ENCODE results near the gene HOXC6.
A peak's percentile ranks its signal among the peaks of the same experiment; 100 is the strongest.
"Not testable (repeated sequence)": the region's sequence is repeated elsewhere in the genome, so short reads cannot be mapped to it uniquely, and the experiment has no call there.

HOXC6 gene

GRCh38 chr12:54031480-54031879 lies 3.2 kb downstream of the HOXC6 start:
- DNase-seq: no peak

- DNase-seq: no peak
Observed at GRCh38 chr12:54032086-54032619, 3.9 kb downstream of the HOXC6 start.

- DNase-seq: peak; percentile 92
Observed at GRCh38 chr12:54032627-54033100, 4.4 kb downstream of the HOXC6 start, which contains the start of gene HOXC5. TSS of gene HOXC5 (plus strand) at chr12:54033050. CDS start at chr12:54033123, 73 bp downstream.

- DNase-seq: no peak
Observed at GRCh38 chr12:54033106-54033979, 5.1 kb downstream of the HOXC6 start.

GRCh38 chr12:54033980-54034784 lies 5.9 kb downstream of the HOXC6 start:
- DNase-seq: no peak

- DNase-seq: no peak
Observed at GRCh38 chr12:54034785-54035310, 6.6 kb downstream of the HOXC6 start.

GRCh38 chr12:54035568-54036264 lies 7.5 kb downstream of the HOXC6 start:
- no peak for DNase-seq

GRCh38 chr12:54036620-54037359 lies 8.6 kb downstream of the HOXC6 start:
- DNase-seq: no peak

- DNase-seq: no peak
Observed at GRCh38 chr12:54037360-54038283, 9.4 kb downstream of the HOXC6 start.

GRCh38 chr12:54038284-54038870 lies 10.1 kb downstream of the HOXC6 start:
- no peak for DNase-seq

GRCh38 chr12:54038871-54039414 lies 10.7 kb downstream of the HOXC6 start:
- no peak for DNase-seq

GRCh38 chr12:54039417-54040147 lies 11.3 kb downstream of the HOXC6 start:
- no peak for DNase-seq

- no peak for DNase-seq
Observed at GRCh38 chr12:54040148-54040494, 11.9 kb downstream of the HOXC6 start.

- no peak for DNase-seq
Observed at GRCh38 chr12:54040648-54041047, 12.4 kb downstream of the HOXC6 start.

- DNase-seq: no peak
Observed at GRCh38 chr12:54041097-54041690, 13.0 kb downstream of the HOXC6 start.

GRCh38 chr12:54042033-54042432 lies 13.8 kb downstream of the HOXC6 start:
- DNase-seq: not testable (repeated sequence)

- no peak for DNase-seq
Observed at GRCh38 chr12:54042970-54043853, 15.0 kb downstream of the HOXC6 start.

All from eye (tissue), 1 donor.